CD4-positive, alpha-beta T cell treated with Interleukin-21 for 1 hour (primary cell): Measurements from ENCODE around the gene RFX3.

Experiments
- DNase-seq: peaks from one replicate; pipeline ENCODE4 v3.0.0-alpha.2; 2020

RFX3 gene

GRCh38 chr9:3191715-3192114 lies 334.1 kb downstream of the RFX3 start:
- DNase-seq = no peak

- no peak for DNase-seq
These were observed 336.5 kb downstream of the RFX3 start for GRCh38 chr9:3189113-3189861.

GRCh38 chr9:3186751-3187150 lies 339.1 kb downstream of the RFX3 start:
- DNase-seq = no peak

GRCh38 chr9:3181049-3181953 lies 344.5 kb downstream of the RFX3 start:
- DNase-seq = peak; percentile 10

GRCh38 chr9:3180696-3181048 lies 345.1 kb downstream of the RFX3 start:
- no peak for DNase-seq

GRCh38 chr9:3179711-3180110 lies 346.1 kb downstream of the RFX3 start:
- no peak for DNase-seq

GRCh38 chr9:3177936-3178335 lies 347.9 kb downstream of the RFX3 start:
- DNase-seq = no peak

GRCh38 chr9:3177146-3177761 lies 348.5 kb downstream of the RFX3 start:
- DNase-seq = no peak

GRCh38 chr9:3173374-3173773 lies 352.4 kb downstream of the RFX3 start:
- DNase-seq = no peak

GRCh38 chr9:3170819-3171218 lies 355.0 kb downstream of the RFX3 start:
- no peak for DNase-seq
